ENCODE data around the gene OPCML. TPM values are rescaled to one million over a fixed set of nuclear protein-coding genes. Genes with fewer than 3 reads are reported as not detected.

OPCML gene
- total and polyA plus RNA-seq, 12 donors = under 0.01 to 1.2 (median 0.39) TPM

- Histone ChIP-seq H3K36me3 (no peaks in the 10 kb centered on the region), H3K4me1 (no peaks in the 10 kb centered on the region), H3K9me3 (peaks cover 0 to 12% (median 2%) of the 10 kb centered on the region in 11 donors), H3K27ac (no peak overlapping the region), H3K4me3 (no peak overlapping the region), H3K27me3 (no peaks in the 10 kb centered on the region)
- ATAC-seq (no peak), DNase-seq (no peak)
- 86 to 88% methylated on average over 3 of the region's 3 CpGs for WGBS, 2 donors
- no peak for TF ChIP-seq CTCF (IDR thresholded peaks at IDR 0.05)
- intact Hi-C loops (cut with DNase I) = no loop called here
Observed at GRCh38 chr11:132579136-132579535, 953.2 kb downstream of the OPCML start.

- H3K9me3 ChIP-seq = peaks cover 0 to 16% (median 2%) of the 10 kb centered on the region in 11 donors
- intact Hi-C loops (cut with DNase I) = no loop called here
- WGBS, 2 donors = 100% methylated on average over 1 of the region's 1 CpG
Observed at GRCh38 chr11:132578580-132578979, 953.7 kb downstream of the OPCML start.

GRCh38 chr11:132576706-132577105 is 955.6 kb downstream of the OPCML start:
- Histone ChIP-seq H3K4me1 (no peaks in the 10 kb centered on the region), H3K36me3 (no peaks in the 10 kb centered on the region), H3K27ac (no peak overlapping the region), H3K4me3 (no peak overlapping the region), H3K9me3 (peaks cover 0 to 35% (median 9%) of the 10 kb centered on the region in 11 donors), H3K27me3 (no peaks in the 10 kb centered on the region)
- WGBS, 2 donors = 41 to 63% methylated on average over 3 of the region's 3 CpGs
- intact Hi-C loops (cut with DNase I) = no loop called here
- no peak for ATAC-seq
- TF ChIP-seq CTCF (IDR thresholded peaks at IDR 0.05) = no peak
- no peak for DNase-seq

More at GRCh38 chr11:132578580-132578979, 953.7 kb downstream of the OPCML start:
- Histone ChIP-seq H3K27me3 (no peaks in the 10 kb centered on the region), H3K36me3 (no peaks in the 10 kb centered on the region), H3K27ac (no peak overlapping the region), H3K4me1 (no peaks in the 10 kb centered on the region), H3K4me3 (no peak overlapping the region)
- DNase-seq (no peak), ATAC-seq (no peak)
- no peak for TF ChIP-seq CTCF (IDR thresholded peaks at IDR 0.05)

- Histone ChIP-seq H3K9me3 (peaks cover 0 to 14% (median 3%) of the 10 kb centered on the region in 11 donors), H3K27ac (no peak overlapping the region), H3K4me3 (no peak overlapping the region), H3K4me1 (no peaks in the 10 kb centered on the region), H3K36me3 (no peaks in the 10 kb centered on the region), H3K27me3 (peaks cover 0 to 7% (median 0%) of the 10 kb centered on the region in 7 donors)
- no peak for TF ChIP-seq CTCF (IDR thresholded peaks at IDR 0.05)
- DNase-seq (no peak), ATAC-seq (no peak)
- intact Hi-C loops (cut with DNase I) = no loop called here
- WGBS, 2 donors = 85% methylated on average over 8 of the region's 8 CpGs
Observed at GRCh38 chr11:132564091-132564885, 968.0 kb downstream of the OPCML start.
